ENCODE measurements around the gene MT1A.

DNA sequence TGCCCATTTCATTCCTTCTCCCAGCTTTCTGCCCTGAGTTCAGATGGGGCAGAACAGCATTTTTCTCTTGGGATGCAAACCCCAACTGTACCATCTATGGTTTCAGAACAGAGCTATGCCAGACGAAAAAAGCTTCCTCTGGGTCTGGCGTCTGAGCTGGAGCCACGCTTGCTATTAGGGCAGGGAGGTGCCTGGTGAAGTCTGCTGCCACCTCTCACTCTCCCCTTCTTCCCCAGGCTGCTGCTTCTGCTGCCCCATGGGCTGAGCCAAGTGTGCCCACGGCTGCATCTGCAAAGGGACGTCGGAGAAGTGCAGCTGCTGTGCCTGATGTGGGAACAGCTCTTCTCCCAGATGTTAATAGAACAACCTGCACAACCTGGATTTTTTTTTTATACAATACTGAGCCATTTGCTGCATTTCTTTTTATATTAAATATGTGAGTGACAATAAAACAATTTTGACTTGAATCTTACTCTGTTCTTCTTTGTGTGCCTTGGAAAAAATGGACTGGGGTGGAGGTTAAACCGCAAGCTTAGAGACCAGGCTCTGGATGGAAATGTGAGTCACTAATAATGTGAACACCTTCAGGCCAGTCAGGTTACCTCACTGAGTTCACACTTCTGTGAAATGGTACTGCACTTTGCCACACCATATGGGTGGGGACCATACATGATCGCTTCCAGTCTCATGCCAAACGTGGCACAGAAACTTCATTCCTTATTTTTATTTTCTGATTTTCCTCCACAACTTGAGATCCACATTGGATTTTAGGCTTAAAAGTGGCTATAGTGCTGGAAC is 1.7 kb upstream of the MT1A start:
- TF ChIP-seq, protein P1, sequence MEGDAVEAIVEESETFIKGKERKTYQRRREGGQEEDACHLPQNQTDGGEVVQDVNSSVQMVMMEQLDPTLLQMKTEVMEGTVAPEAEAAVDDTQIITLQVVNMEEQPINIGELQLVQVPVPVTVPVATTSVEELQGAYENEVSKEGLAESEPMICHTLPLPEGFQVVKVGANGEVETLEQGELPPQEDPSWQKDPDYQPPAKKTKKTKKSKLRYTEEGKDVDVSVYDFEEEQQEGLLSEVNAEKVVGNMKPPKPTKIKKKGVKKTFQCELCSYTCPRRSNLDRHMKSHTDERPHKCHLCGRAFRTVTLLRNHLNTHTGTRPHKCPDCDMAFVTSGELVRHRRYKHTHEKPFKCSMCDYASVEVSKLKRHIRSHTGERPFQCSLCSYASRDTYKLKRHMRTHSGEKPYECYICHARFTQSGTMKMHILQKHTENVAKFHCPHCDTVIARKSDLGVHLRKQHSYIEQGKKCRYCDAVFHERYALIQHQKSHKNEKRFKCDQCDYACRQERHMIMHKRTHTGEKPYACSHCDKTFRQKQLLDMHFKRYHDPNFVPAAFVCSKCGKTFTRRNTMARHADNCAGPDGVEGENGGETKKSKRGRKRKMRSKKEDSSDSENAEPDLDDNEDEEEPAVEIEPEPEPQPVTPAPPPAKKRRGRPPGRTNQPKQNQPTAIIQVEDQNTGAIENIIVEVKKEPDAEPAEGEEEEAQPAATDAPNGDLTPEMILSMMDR (IDR thresholded peaks at IDR 0.05; ENCODE audit: insufficient read depth, low read depth, low read length): no peak
- TF ChIP-seq EZH2 (IDR thresholded peaks at IDR 0.05; ENCODE audit: insufficient read depth, low read length): no peak
